ENCODE data around the gene TSPAN15.
"Not testable (repeated sequence)": the region's sequence is repeated elsewhere in the genome, so short reads cannot be mapped to it uniquely, and the experiment has no call there.

The TSPAN15 gene

GRCh38 chr10:69446650-69447151 is 4.6 kb upstream of the TSPAN15 start:
- H3K27me3 ChIP-seq (ENCODE audit: insufficient read depth, low read length): no peaks in the 10 kb centered on the region
- H2AFZ ChIP-seq (ENCODE audit: insufficient read depth, low read length, poor library complexity): no peak overlapping the region
- H2AK5ac ChIP-seq (ENCODE audit: low read length): no peak overlapping the region
- peaks cover 25 to 43% of the 10 kb centered on the region in 2 experiments for H3K4me1 ChIP-seq (ENCODE audit: control insufficient read depth in 1 of 2, insufficient read depth in 2 of 2, low read length in 2 of 2)
- peaks cover 20% of the 10 kb centered on the region for H3K79me1 ChIP-seq (ENCODE audit: low read length)
- no peak overlapping the region for H3K18ac ChIP-seq (ENCODE audit: low read length)
- no peak overlapping the region for H3K14ac ChIP-seq (ENCODE audit: low read length)
- H3K27ac ChIP-seq (ENCODE audit: low read depth, low read length): peak overlapping the region; percentile 81
- WGBS (ENCODE audit: extremely low coverage, insufficient coverage, insufficient read length): no CpG with 5 or more reads among the region's 3 CpGs
- no peak overlapping the region for H3K4me2 ChIP-seq (ENCODE audit: low read length)
- H3K9me3 ChIP-seq (ENCODE audit: insufficient read depth, low read depth, low read length): peaks cover 2% of the 10 kb centered on the region
- no peaks in the 10 kb centered on the region for H3K36me3 ChIP-seq (ENCODE audit: control insufficient read depth in 1 of 2, insufficient read depth in 2 of 2, low read length in 2 of 2)
- no peak overlapping the region for H3K23ac ChIP-seq (ENCODE audit: low read length)
- peak overlapping the region; percentile 56 for H2BK12ac ChIP-seq (ENCODE audit: low read length)
- no peak overlapping the region for H4K12ac ChIP-seq (ENCODE audit: low read depth, low read length)
- no peak overlapping the region for H3K4ac ChIP-seq (ENCODE audit: low read depth, low read length)
- peak overlapping the region; percentile 47 for H2BK120ac ChIP-seq (ENCODE audit: insufficient read depth, low read length, poor library complexity)
- H4K91ac ChIP-seq (ENCODE audit: low read depth, low read length): peak overlapping the region; percentile 1
- H3K79me2 ChIP-seq (ENCODE audit: control insufficient read depth, insufficient read depth, low read length, poor library complexity): no peaks in the 10 kb centered on the region
- no peak overlapping the region for H3K4me3 ChIP-seq (ENCODE audit: low read depth, low read length)
- no peak overlapping the region for H3K9ac ChIP-seq (ENCODE audit: low read length)
- H4K8ac ChIP-seq (ENCODE audit: low read depth, low read length): no peak overlapping the region
- peak overlapping the region; percentile 50 for H2BK5ac ChIP-seq (ENCODE audit: low read depth, low read length, poor library complexity)
- DNase-seq: peak; percentile 35 to 73

DNA sequence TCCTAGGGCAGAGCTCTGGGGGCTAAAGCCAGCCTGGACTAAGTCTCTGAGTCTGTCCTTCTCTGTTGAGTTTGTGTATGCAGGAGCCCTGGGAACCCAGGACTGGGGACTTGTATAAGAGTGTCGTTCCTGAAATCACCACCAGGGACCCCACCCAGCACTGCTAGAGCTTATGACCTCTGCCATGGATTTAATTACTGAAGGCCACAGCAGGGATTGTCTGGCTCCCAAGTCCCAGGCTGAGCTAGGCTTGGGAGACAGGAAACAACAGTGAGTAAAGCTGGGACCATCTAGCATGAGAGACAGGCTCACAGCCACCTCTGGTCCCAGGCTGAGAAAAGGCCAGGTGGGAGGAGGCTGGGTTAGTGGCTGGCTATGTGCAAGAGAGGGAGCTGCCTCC is 1.4 kb upstream of the TSPAN15 start:
- no CpG with 5 or more reads among the region's 1 CpG for WGBS (ENCODE audit: extremely low coverage, insufficient coverage, insufficient read length)
- H3K9me3 ChIP-seq (ENCODE audit: insufficient read depth, low read depth, low read length): peaks cover 3% of the 10 kb centered on the region
- H3K27ac ChIP-seq (ENCODE audit: low read depth, low read length): no peak overlapping the region
- no peak overlapping the region for H3K4me3 ChIP-seq (ENCODE audit: low read depth, low read length)
- no peak overlapping the region for H3K9ac ChIP-seq (ENCODE audit: low read length)
- no peak overlapping the region for H2AK5ac ChIP-seq (ENCODE audit: low read length)
- peak overlapping the region; percentile 54 for H3K18ac ChIP-seq (ENCODE audit: low read length)
- peak overlapping the region; percentile 64 for H4K91ac ChIP-seq (ENCODE audit: low read depth, low read length)
- peaks cover 19% of the 10 kb centered on the region for H3K79me1 ChIP-seq (ENCODE audit: low read length)
- H3K4me2 ChIP-seq (ENCODE audit: low read length): no peak overlapping the region
- H3K4ac ChIP-seq (ENCODE audit: low read depth, low read length): no peak overlapping the region
- peak overlapping the region; percentile 51 for H2BK12ac ChIP-seq (ENCODE audit: low read length)
- no peak overlapping the region for H3K23ac ChIP-seq (ENCODE audit: low read length)
- peak in 1 of 2 donors; percentile 64 for DNase-seq
- no peaks in the 10 kb centered on the region for H3K36me3 ChIP-seq (ENCODE audit: control insufficient read depth in 1 of 2, insufficient read depth in 2 of 2, low read length in 2 of 2)
- H2AFZ ChIP-seq (ENCODE audit: insufficient read depth, low read length, poor library complexity): no peak overlapping the region
- H3K4me1 ChIP-seq (ENCODE audit: control insufficient read depth in 1 of 2, insufficient read depth in 2 of 2, low read length in 2 of 2): peaks cover 29 to 47% of the 10 kb centered on the region in 2 experiments
- no peak overlapping the region for H4K12ac ChIP-seq (ENCODE audit: low read depth, low read length)
- peak overlapping the region; percentile 13 for H3K14ac ChIP-seq (ENCODE audit: low read length)
- peak overlapping the region; percentile 17 for H4K8ac ChIP-seq (ENCODE audit: low read depth, low read length)
- no peaks in the 10 kb centered on the region for H3K79me2 ChIP-seq (ENCODE audit: control insufficient read depth, insufficient read depth, low read length, poor library complexity)
- H2BK120ac ChIP-seq (ENCODE audit: insufficient read depth, low read length, poor library complexity): peak overlapping the region; percentile 25
- H3K27me3 ChIP-seq (ENCODE audit: insufficient read depth, low read length): no peaks in the 10 kb centered on the region
- peak overlapping the region; percentile 22 for H2BK5ac ChIP-seq (ENCODE audit: low read depth, low read length, poor library complexity)

DNA sequence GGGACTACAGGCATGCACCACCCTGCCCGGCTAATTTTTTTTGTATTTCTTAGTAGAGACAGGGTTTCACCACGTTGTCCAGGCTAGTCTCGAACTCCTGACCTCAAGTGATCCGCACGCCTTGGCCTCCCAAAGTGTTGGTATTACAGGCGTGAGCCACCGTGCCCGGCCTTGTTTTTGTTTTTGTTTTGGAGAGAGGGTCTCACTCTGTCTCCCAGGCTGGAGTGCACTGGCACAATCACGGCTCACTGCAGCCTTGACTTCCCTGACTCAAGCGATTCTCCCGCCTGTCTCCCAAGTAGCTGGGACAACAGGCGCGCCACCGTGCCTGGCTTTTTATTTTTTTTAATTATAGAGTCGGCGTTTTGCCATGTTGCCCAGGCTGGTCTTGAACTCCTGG is 870 bp upstream of the TSPAN15 start:
- Histone ChIP-seq H3K79me1 (ENCODE audit: low read length) (peaks cover 19% of the 10 kb centered on the region), H2BK12ac (ENCODE audit: low read length) (peak overlapping the region; percentile 48), H4K8ac (ENCODE audit: low read depth, low read length) (peak overlapping the region; percentile 27), H3K14ac (ENCODE audit: low read length) (peak overlapping the region; percentile 60), H3K4me1 (ENCODE audit: control insufficient read depth in 1 of 2, insufficient read depth in 2 of 2, low read length in 2 of 2) (peaks cover 27 to 43% of the 10 kb centered on the region in 2 experiments), H4K91ac (ENCODE audit: low read depth, low read length) (peak overlapping the region; percentile 60), H2AFZ (ENCODE audit: insufficient read depth, low read length, poor library complexity) (peak overlapping the region; percentile 19), H2BK120ac (ENCODE audit: insufficient read depth, low read length, poor library complexity) (peak overlapping the region; percentile 25)
- not testable (repeated sequence) for H3K4ac ChIP-seq (ENCODE audit: low read depth, low read length); H3K18ac ChIP-seq (ENCODE audit: low read length); H3K9ac ChIP-seq (ENCODE audit: low read length); H3K23ac ChIP-seq (ENCODE audit: low read length); H3K27me3 ChIP-seq (ENCODE audit: insufficient read depth, low read length); H3K4me3 ChIP-seq (ENCODE audit: low read depth, low read length); H4K12ac ChIP-seq (ENCODE audit: low read depth, low read length); H3K9me3 ChIP-seq (ENCODE audit: insufficient read depth, low read depth, low read length); H2AK5ac ChIP-seq (ENCODE audit: low read length); H3K36me3 ChIP-seq (ENCODE audit: control insufficient read depth in 1 of 2, insufficient read depth in 2 of 2, low read length in 2 of 2); H3K79me2 ChIP-seq (ENCODE audit: control insufficient read depth, insufficient read depth, low read length, poor library complexity); H2BK5ac ChIP-seq (ENCODE audit: low read depth, low read length, poor library complexity); H3K27ac ChIP-seq (ENCODE audit: low read depth, low read length); DNase-seq; H3K4me2 ChIP-seq (ENCODE audit: low read length)
- no CpG with 5 or more reads among the region's 16 CpGs for WGBS (ENCODE audit: extremely low coverage, insufficient coverage, insufficient read length)

GRCh38 chr10:69451784-69452251 is 553 bp downstream of the TSPAN15 start:
- DNase-seq: peak in 1 of 2 donors; percentile 33
- no peaks in the 10 kb centered on the region for H3K27me3 ChIP-seq (ENCODE audit: insufficient read depth, low read length)
- no peak overlapping the region for H4K8ac ChIP-seq (ENCODE audit: low read depth, low read length)
- no peak overlapping the region for H3K27ac ChIP-seq (ENCODE audit: low read depth, low read length)
- H3K9me3 ChIP-seq (ENCODE audit: insufficient read depth, low read depth, low read length): peaks cover 3% of the 10 kb centered on the region
- peak overlapping the region; percentile 41 for H2AFZ ChIP-seq (ENCODE audit: insufficient read depth, low read length, poor library complexity)
- no peak overlapping the region for H2BK12ac ChIP-seq (ENCODE audit: low read length)
- H3K23ac ChIP-seq (ENCODE audit: low read length): no peak overlapping the region
- peak overlapping the region; percentile 76 for H3K4me3 ChIP-seq (ENCODE audit: low read depth, low read length)
- H4K12ac ChIP-seq (ENCODE audit: low read depth, low read length): no peak overlapping the region
- H3K4me1 ChIP-seq (ENCODE audit: control insufficient read depth in 1 of 2, insufficient read depth in 2 of 2, low read length in 2 of 2): peaks cover 21 to 31% of the 10 kb centered on the region in 2 experiments
- no peak overlapping the region for H2BK120ac ChIP-seq (ENCODE audit: insufficient read depth, low read length, poor library complexity)
- no peak overlapping the region for H3K9ac ChIP-seq (ENCODE audit: low read length)
- no CpG with 5 or more reads among the region's 38 CpGs for WGBS (ENCODE audit: extremely low coverage, insufficient coverage, insufficient read length)
- no peak overlapping the region for H4K91ac ChIP-seq (ENCODE audit: low read depth, low read length)
- no peak overlapping the region for H2BK5ac ChIP-seq (ENCODE audit: low read depth, low read length, poor library complexity)
- no peak overlapping the region for H2AK5ac ChIP-seq (ENCODE audit: low read length)
- H3K14ac ChIP-seq (ENCODE audit: low read length): peak overlapping the region; percentile 6
- peaks cover 16% of the 10 kb centered on the region for H3K79me1 ChIP-seq (ENCODE audit: low read length)
- H3K18ac ChIP-seq (ENCODE audit: low read length): no peak overlapping the region
- H3K4ac ChIP-seq (ENCODE audit: low read depth, low read length): no peak overlapping the region
- H3K4me2 ChIP-seq (ENCODE audit: low read length): peak overlapping the region; percentile 93
- H3K36me3 ChIP-seq (ENCODE audit: control insufficient read depth in 1 of 2, insufficient read depth in 2 of 2, low read length in 2 of 2): no peaks in the 10 kb centered on the region
- no peaks in the 10 kb centered on the region for H3K79me2 ChIP-seq (ENCODE audit: control insufficient read depth, insufficient read depth, low read length, poor library complexity)

Data from trophoblast cell (in vitro differentiated cells and primary cell).